IMR-90 (cell line): Measurements from ENCODE around the gene NFIA. TPM values are rescaled to one million over a fixed set of nuclear protein-coding genes. Genes with fewer than 3 reads are reported as not detected.

Experiments
- ATAC-seq: fragments of 200-7000 bp; cut with Tn5 transposase; 2 replicates; pipeline ENCODE4 v1.9.1; 2020; ENCODE audit warnings: low read depth, mild to moderate bottlenecking, moderate library complexity
- BruUV-seq: library from RNA; stranded (reverse); fragments of 400-500 nt; replicated peaks from 2 replicates; lab custom pipeline; 2021; lab: Mats Ljungman, UMichigan
- CTCF ChIA-PET: fragments of 300-600 bp; formaldehyde crosslinking; extraction: SDS; loops from one replicate; lab custom pipeline; 2021; ENCODE audit warnings: antibody characterized with exemption; lab: Yijun Ruan, JAX
- POLR2A ChIA-PET: fragments of 300-600 bp; sonication (Branson Sonifier 250); formaldehyde crosslinking; loops from one replicate; lab custom pipeline; 2022; ENCODE audit warnings: antibody characterized with exemption; ENCODE audit not compliant: unreplicated experiment; lab: Charles Lee
- DNase-seq: peaks from one replicate; pipeline ENCODE4 v3.0.0; 2013
- H2AFZ ChIP-seq: replicated peaks from 2 replicates; pipeline ENCODE3; 2013; ENCODE audit warnings: low read length, mild to moderate bottlenecking; ENCODE audit not compliant: poor library complexity
- H2AK5ac ChIP-seq: 2 replicates; pipeline ENCODE4 v1.6.1; 2013; ENCODE audit warnings: low read depth, low read length, inconsistent platforms
- H2AK9ac ChIP-seq: replicated peaks from 2 replicates; pipeline ENCODE3; 2013; ENCODE audit warnings: mild to moderate bottlenecking, low read depth, low read length, moderate library complexity; ENCODE audit not compliant: poor library complexity
- H2BK120ac ChIP-seq: 2 replicates; pipeline ENCODE4 v1.6.1; 2013; ENCODE audit warnings: low read depth, low read length, inconsistent platforms
- H2BK15ac ChIP-seq: 3 replicates; pipeline ENCODE4 v1.6.1; 2013; ENCODE audit warnings: low read depth, low read length, inconsistent platforms
- H2BK20ac ChIP-seq: 2 replicates; pipeline ENCODE4 v1.6.1; 2013; ENCODE audit warnings: low read depth, mild to moderate bottlenecking, inconsistent platforms, low read length, moderate library complexity
- H2BK5ac ChIP-seq: 2 replicates; pipeline ENCODE4 v1.6.1; 2013; ENCODE audit warnings: mild to moderate bottlenecking, low read depth, low read length, inconsistent platforms; ENCODE audit not compliant: poor library complexity, severe bottlenecking
- H3K14ac ChIP-seq: replicated peaks from 2 replicates; pipeline ENCODE4 v1.6.1; 2013; ENCODE audit warnings: low read depth, low read length, inconsistent platforms
- H3K18ac ChIP-seq: 2 replicates; pipeline ENCODE4 v1.6.1; 2013; ENCODE audit warnings: low read depth, low read length, control low read depth
- H3K23ac ChIP-seq: 2 replicates; pipeline ENCODE4 v1.6.1; 2013; ENCODE audit warnings: low read depth, low read length, inconsistent platforms
- H3K27ac ChIP-seq: 2 replicates; pipeline ENCODE4 v1.5.1; 2013; ENCODE audit warnings: mild to moderate bottlenecking, control low read depth, low read length; ENCODE audit not compliant: insufficient read depth
- H3K27me3 ChIP-seq: 2 replicates; pipeline ENCODE4 v1.6.1; 2013; ENCODE audit warnings: low read length; ENCODE audit not compliant: control insufficient read depth, insufficient read depth
- H3K36me3 ChIP-seq: 2 replicates; pipeline ENCODE4 v1.6.1; 2013; ENCODE audit warnings: low read length, mixed read lengths; ENCODE audit not compliant: control insufficient read depth, insufficient read depth
- H3K4ac ChIP-seq: 2 replicates; pipeline ENCODE4 v1.6.1; 2013; ENCODE audit warnings: low read depth, low read length, inconsistent platforms
- H3K4me1 ChIP-seq: 2 replicates; pipeline ENCODE4 v1.6.1; 2013; ENCODE audit warnings: low read length, mixed read lengths; ENCODE audit not compliant: control insufficient read depth, insufficient read depth
- H3K4me2 ChIP-seq: 2 replicates; pipeline ENCODE4 v1.6.1; 2013; ENCODE audit warnings: low read depth, mild to moderate bottlenecking, control low read depth, low read length, moderate library complexity
- H3K4me3 ChIP-seq: 2 replicates; pipeline ENCODE4 v1.5.1; 2013; ENCODE audit warnings: low read depth, mild to moderate bottlenecking, control low read depth, low read length, moderate library complexity; ENCODE audit not compliant: insufficient read depth
- H3K56ac ChIP-seq: 2 replicates; pipeline ENCODE4 v1.6.1; 2013; ENCODE audit warnings: low read length, inconsistent platforms; ENCODE audit not compliant: insufficient read depth; ENCODE audit errors: extremely low read depth
- H3K79me1 ChIP-seq, 2 experiments: 2 replicates each; pipeline ENCODE4 v1.6.1; 2013; ENCODE audit warnings: low read length in 2 of 2, inconsistent platforms in 1 of 2, low read depth in 1 of 2
- H3K9ac ChIP-seq: 2 replicates; pipeline ENCODE4 v1.6.1; 2013; ENCODE audit warnings: low read depth, low read length, control low read depth
- H3K9me1 ChIP-seq: 2 replicates; pipeline ENCODE4 v1.6.1; 2013; ENCODE audit warnings: low read length, inconsistent platforms; ENCODE audit not compliant: insufficient read depth
- H3K9me3 ChIP-seq: 2 replicates; pipeline ENCODE4 v1.6.1; 2013; ENCODE audit warnings: low read length; ENCODE audit not compliant: control insufficient read depth, insufficient read depth
- H4K20me1 ChIP-seq: 2 replicates; pipeline ENCODE4 v1.6.1; 2013; ENCODE audit warnings: low read length, inconsistent platforms; ENCODE audit not compliant: insufficient read depth
- H4K5ac ChIP-seq: 2 replicates; pipeline ENCODE4 v1.6.1; 2013; ENCODE audit warnings: mild to moderate bottlenecking, low read depth, low read length, control low read depth
- H4K8ac ChIP-seq, 2 experiments: 2 replicates each; pipeline ENCODE4 v1.6.1; 2013; ENCODE audit warnings: low read depth in 2 of 2, low read length in 2 of 2, control low read depth in 1 of 2, inconsistent platforms in 1 of 2
- H4K91ac ChIP-seq: 2 replicates; pipeline ENCODE4 v1.6.1; 2013; ENCODE audit warnings: low read depth, low read length, inconsistent platforms; ENCODE audit not compliant: insufficient read depth
- BHLHE40 ChIP-seq: fragments of 150-350 bp; IDR thresholded peaks from 2 replicates; pipeline ENCODE4 v1.6.1; 2016; ENCODE audit warnings: mild to moderate bottlenecking, low read depth, low read length
- CEBPB ChIP-seq: IDR thresholded peaks from 2 replicates; pipeline ENCODE4 v1.6.1; 2012; ENCODE audit warnings: low read depth, low read length, improper control_type of control experiment
- CHD1 ChIP-seq: IDR thresholded peaks from 2 replicates; pipeline ENCODE4 v1.6.1; 2012; ENCODE audit warnings: low read depth, low read length, improper control_type of control experiment
- CTCF ChIP-seq: conservative IDR thresholded peaks from 2 replicates; pipeline ENCODE4 v1.5.1; 2012; ENCODE audit warnings: mild to moderate bottlenecking, low read depth, low read length, improper control_type of control experiment
- ELK1 ChIP-seq: fragments of 150-350 bp; IDR thresholded peaks from 2 replicates; pipeline ENCODE4 v1.6.1; 2016; ENCODE audit warnings: low read depth, mild to moderate bottlenecking, low read length, moderate library complexity, borderline replicate concordance
- FOS ChIP-seq: fragments of 150-350 bp; IDR thresholded peaks from 2 replicates; pipeline ENCODE4 v1.6.1; 2016; ENCODE audit warnings: low read depth, low read length
- MAFK ChIP-seq: IDR thresholded peaks from 2 replicates; pipeline ENCODE4 v1.6.1; 2012; ENCODE audit warnings: low read depth, low read length, improper control_type of control experiment
- MXI1 ChIP-seq: IDR thresholded peaks from 2 replicates; pipeline ENCODE4 v1.6.1; 2012; ENCODE audit warnings: low read depth, mild to moderate bottlenecking, low read length, moderate library complexity, borderline replicate concordance
- NFE2L2 ChIP-seq: fragments of 150-350 bp; IDR thresholded peaks from 2 replicates; pipeline ENCODE4 v1.6.1; 2016; ENCODE audit warnings: low read depth, mild to moderate bottlenecking, low read length
- POLR2A ChIP-seq: IDR thresholded peaks from 2 replicates; pipeline ENCODE4 v1.6.1; 2012; ENCODE audit warnings: mild to moderate bottlenecking, low read depth, low read length
- RCOR1 ChIP-seq: IDR thresholded peaks from 2 replicates; pipeline ENCODE4 v1.6.1; 2012; ENCODE audit warnings: mild to moderate bottlenecking, low read length, improper control_type of control experiment; ENCODE audit not compliant: insufficient replicate concordance
- RFX5 ChIP-seq: IDR thresholded peaks from 2 replicates; pipeline ENCODE4 v1.8.0; 2012; ENCODE audit warnings: low read depth, mild to moderate bottlenecking, low read length, moderate library complexity
- SMC3 ChIP-seq: fragments of 150-350 bp; IDR thresholded peaks from 2 replicates; pipeline ENCODE4 v1.6.1; 2016; ENCODE audit warnings: low read depth, mild to moderate bottlenecking, antibody characterized with exemption, low read length, moderate library complexity
- USF2 ChIP-seq: fragments of 150-350 bp; IDR thresholded peaks from 2 replicates; pipeline ENCODE4 v1.6.1; 2017; ENCODE audit warnings: mild to moderate bottlenecking, antibody characterized with exemption, low read length, low read depth
- whole genome bisulfite sequencing, 2 experiments: methylation state at CpG; one replicate each; pipeline versions ENCODE4 v1.1.5 to v1.1.7; 2013; ENCODE audit warnings: missing lambda C conversion rate in 2 of 2; ENCODE audit not compliant: insufficient read length in 1 of 2; ENCODE audit errors: extremely low coverage in 2 of 2; 5-methylcytosine and 5-hydroxymethylcytosine counted together
- dilution Hi-C: fragments of 300-500 bp; cut with HindIII; formaldehyde crosslinking; loops from one replicate; pipeline ENCODE4 v1.14.3; 2018; ENCODE audit warnings: low sequenced_read_pairs; ENCODE audit not compliant: unreplicated experiment
- in situ Hi-C: fragments of 300-500 bp; cut with MboI; formaldehyde crosslinking; loops from 3 replicates; pipeline ENCODE4 v1.14.3; 2019; ENCODE audit warnings: low sequenced_read_pairs, inconsistent platforms, mixed read lengths
- intact Hi-C: fragments of 100-400 bp; cut with micrococcal nuclease; formaldehyde crosslinking; loops from 2 replicates; pipeline ENCODE4 v1.10.0; 2022
- polyA plus RNA-seq, 3 experiments: library from polyadenylated mRNA; depleted of rRNA; stranded (reverse); fragments of >200 nt; gene quantifications; 2 replicates each; pipeline ENCODE4 v1.2.3, GENCODE V29; 2012; ENCODE audit warnings: low replicate concordance in 1 of 3
- total RNA-seq: library from RNA; depleted of rRNA; stranded (reverse); fragments of >200 nt; gene quantifications from 2 replicates; pipeline ENCODE4 v1.2.3, GENCODE V29; 2012

NFIA gene
- total and polyA plus RNA-seq, 2 of the 4 experiments (the other 2 are of a cell fraction), result 1.6 to 2.2 TPM

GRCh38 chr1:61043010-61043820 is 39.1 kb upstream of the NFIA start:
- Histone ChIP-seq H3K4me3 (peak overlapping the region; percentile 30), H2AK9ac (peak overlapping the region; percentile 15), H3K18ac (no peak overlapping the region), H2BK20ac (no peak overlapping the region), H2BK15ac (no peak overlapping the region), H3K56ac (no peak overlapping the region), H2AFZ (peak overlapping the region; percentile 83), H3K4me1 (no peaks in the 10 kb centered on the region), H3K27ac (no peak overlapping the region), H2AK5ac (no peak overlapping the region), H3K4me2 (peak overlapping the region; percentile 64; the same call in 1 of the 2 replicates), H3K36me3 (no peaks in the 10 kb centered on the region), H3K27me3 (peaks cover 17% of the 10 kb centered on the region), H4K91ac (no peak overlapping the region), H4K5ac (no peak overlapping the region), H4K20me1 (no peaks in the 10 kb centered on the region), H3K79me1 (no peaks in the 10 kb centered on the region), H2BK120ac (no peak overlapping the region), H3K4ac (no peak overlapping the region), H3K14ac (no peak overlapping the region), H2BK5ac (no peak overlapping the region), H4K8ac (no peak overlapping the region), H3K9ac (no peak overlapping the region), H3K9me1 (no peaks in the 10 kb centered on the region), H3K9me3 (no peaks in the 10 kb centered on the region; the same call in 1 of the 2 replicates), H3K23ac (no peak overlapping the region)
- no TSS peak for BruUV-seq
- ATAC-seq, result peak; percentile 96
- ChIA-PET POLR2A (no interaction called here), CTCF (interaction anchor here (0.5 to 1.3 kb wide), 3 partner anchors 280 to 870 kb away, joined by 4 to 5 read pairs (median 4); no protein-coding TSS in a partner anchor)
- 8% methylated on average over 50 of the region's 85 CpGs; no CpG with 5 or more reads in 1 of the 2 experiments for WGBS, 2 experiments
- intact Hi-C loops (loop anchor here (1.0 to 2.0 kb wide), 5 partner anchors 64 to 1072 kb away; no protein-coding TSS in a partner anchor), dilution Hi-C loops (no loop called here), in situ Hi-C loops (loop anchor here (5.0 to 25.0 kb wide), 3 partner anchors 404 to 1056 kb away; no protein-coding TSS in a partner anchor)
- peak; percentile 48 for DNase-seq
- TF ChIP-seq SMC3 (peak; percentile 79), ELK1 (no peak), USF2 (no peak), CHD1 (no peak), CTCF (peak; percentile 68), MXI1 (no peak), CEBPB (no peak), FOS (no peak), RFX5 (no peak), BHLHE40 (no peak), MAFK (no peak), NFE2L2 (no peak), POLR2A (no peak), RCOR1 (no peak)
